CD14-positive monocyte (primary cell): ENCODE measurements around the gene MPPED1. TPM values are rescaled to one million over a fixed set of nuclear protein-coding genes. Genes with fewer than 3 reads are reported as not detected.

Source experiments
- DNase-seq, 3 donors: peaks; one replicate each; pipeline ENCODE4 v3.0.0-alpha.2; 2011 to 2022
- H2AFZ ChIP-seq: 2 replicates; pipeline ENCODE4 v1.6.0; 2012; ENCODE audit warnings: mild to moderate bottlenecking, low read depth, low read length, inconsistent platforms; ENCODE audit not compliant: insufficient read depth, poor library complexity, severe bottlenecking
- H3K27ac ChIP-seq, 2 donors: 1 replicate in 1 of 2; 2 replicates in 1 of 2; pipeline ENCODE4 v1.5.1; 2012 to 2013; ENCODE audit warnings: low read length in 2 of 2, control low read depth in 1 of 2, inconsistent platforms in 1 of 2, low read depth in 1 of 2, mild to moderate bottlenecking in 1 of 2
- H3K27me3 ChIP-seq, 2 donors: one replicate each; pipeline versions ENCODE4 v1.6.0 to v1.6.1; 2011 to 2013; ENCODE audit warnings: low read length in 2 of 2; ENCODE audit not compliant: control insufficient read depth in 2 of 2, insufficient read depth in 2 of 2
- H3K36me3 ChIP-seq, 2 donors: replicated peaks in 1 of 2; 1 replicate in 1 of 2; 2 replicates in 1 of 2; pipeline versions ENCODE4 v1.5.1 to v1.6.1; 2012 to 2013; ENCODE audit warnings: low read length in 2 of 2, control low read depth in 1 of 2, inconsistent platforms in 1 of 2, mild to moderate bottlenecking in 1 of 2; ENCODE audit not compliant: insufficient read depth in 2 of 2, control insufficient read depth in 1 of 2
- H3K4me1 ChIP-seq, 2 donors: 1 replicate in 1 of 2; 2 replicates in 1 of 2; pipeline versions ENCODE4 v1.5.1 to v1.6.1; 2012 to 2013; ENCODE audit warnings: low read length in 2 of 2, control low read depth in 1 of 2, inconsistent platforms in 1 of 2, mild to moderate bottlenecking in 1 of 2, moderate library complexity in 1 of 2; ENCODE audit not compliant: insufficient read depth in 2 of 2, control insufficient read depth in 1 of 2
- H3K4me2 ChIP-seq: replicated peaks from 2 replicates; pipeline ENCODE3; 2012; ENCODE audit warnings: low read length, moderate library complexity, mild to moderate bottlenecking; ENCODE audit not compliant: poor library complexity, severe bottlenecking; ENCODE audit errors: extremely low read depth
- H3K4me3 ChIP-seq, 3 experiments: fragments of 200-600 bp in 1 of 3; sonication (generic) in 1 of 3; replicated peaks in 1 of 3; 1 replicate in 2 of 3; 2 replicates in 1 of 3; pipeline ENCODE4 v1.5.1; 2011 to 2013; ENCODE audit warnings: low read length in 3 of 3, mild to moderate bottlenecking in 3 of 3, control low read depth in 2 of 3, low read depth in 2 of 3, inconsistent platforms in 1 of 3, moderate library complexity in 1 of 3
- H3K79me2 ChIP-seq: 2 replicates; pipeline ENCODE4 v1.6.0; 2012; ENCODE audit warnings: mild to moderate bottlenecking, control low read depth, inconsistent platforms, low read length, moderate library complexity; ENCODE audit not compliant: insufficient read depth
- H3K9ac ChIP-seq: 2 replicates; pipeline ENCODE4 v1.6.0; 2017; ENCODE audit warnings: low read length, mild to moderate bottlenecking; ENCODE audit not compliant: insufficient read depth, poor library complexity, severe bottlenecking
- H3K9me3 ChIP-seq, 2 donors: replicated peaks in 1 of 2; 1 replicate in 1 of 2; 2 replicates in 1 of 2; pipeline versions ENCODE4 v1.5.1 to v1.6.1; 2012 to 2013; ENCODE audit warnings: low read length in 2 of 2, control low read depth in 1 of 2; ENCODE audit not compliant: control insufficient read depth in 1 of 2, insufficient read depth in 1 of 2
- H4K20me1 ChIP-seq: 2 replicates; pipeline ENCODE4 v1.6.0; 2012; ENCODE audit warnings: mild to moderate bottlenecking, low read length, control low read depth, moderate library complexity; ENCODE audit not compliant: insufficient read depth
- H3K27ac Mint-ChIP-seq, 7 donors: one replicate each; pipeline ENCODE4 v1.8.0; 2020; ENCODE audit warnings: mild to moderate bottlenecking in 7 of 7, mixed read lengths in 7 of 7, moderate library complexity in 6 of 7, inconsistent platforms in 2 of 7
- H3K27me3 Mint-ChIP-seq, 3 donors: one replicate each; pipeline ENCODE4 v1.8.0; 2021 to 2022; ENCODE audit warnings: low read depth in 3 of 3, mild to moderate bottlenecking in 3 of 3, mixed read lengths in 3 of 3, moderate library complexity in 3 of 3, inconsistent platforms in 1 of 3
- H3K36me3 Mint-ChIP-seq, 2 donors: one replicate each; pipeline ENCODE4 v1.8.0; 2020; ENCODE audit warnings: mixed read lengths in 2 of 2, inconsistent platforms in 1 of 2, mild to moderate bottlenecking in 1 of 2
- H3K4me1 Mint-ChIP-seq: one replicate; pipeline ENCODE4 v1.8.0; 2020; ENCODE audit warnings: mild to moderate bottlenecking, mixed read lengths
- H3K4me3 Mint-ChIP-seq, 2 donors: one replicate each; pipeline ENCODE4 v1.8.0; 2020; ENCODE audit warnings: mild to moderate bottlenecking in 2 of 2, mixed read lengths in 2 of 2, moderate library complexity in 1 of 2
- H3K9me3 Mint-ChIP-seq, 7 donors: one replicate each; pipeline ENCODE4 v1.8.0; 2020 to 2022; ENCODE audit warnings: mixed read lengths in 7 of 7, mild to moderate bottlenecking in 6 of 7, moderate library complexity in 6 of 7, inconsistent platforms in 2 of 7
- CTCF ChIP-seq: fragments of 200-600 bp; IDR thresholded peaks from one replicate; pipeline ENCODE4 v1.8.0; 2022; ENCODE audit warnings: antibody characterized with exemption, mild to moderate bottlenecking
- WGBS: methylation state at CpG from one replicate; pipeline ENCODE4 v1.1.5; 2013; ENCODE audit warnings: missing lambda C conversion rate; ENCODE audit not compliant: insufficient coverage; 5-methylcytosine and 5-hydroxymethylcytosine counted together
- intact Hi-C, 2 donors: fragments of 100-400 bp; cut with micrococcal nuclease; formaldehyde crosslinking; loops; one replicate each; pipeline versions ENCODE4 v1.15.0 to v1.15.1; 2023
- polyA plus RNA-seq, 3 donors: library from polyadenylated mRNA; depleted of rRNA in 1 of 3; unstranded in 2 of 3; stranded (reverse) in 1 of 3; fragments of 300-500 nt in 2 of 3; fragments of >200 nt in 1 of 3; fragmentation: Illumina TruSeq in 2 of 3; gene quantifications; 1 replicate in 2 of 3; 2 replicates in 1 of 3; pipeline ENCODE4 v1.2.3, GENCODE V29; 2012 to 2021

MPPED1 gene
- polyA plus RNA-seq, 3 donors = not detected

- Histone ChIP-seq H3K9ac (no peak overlapping the region), H3K4me3 (peak overlapping the region in 1 of 3 experiments; percentile 23), H4K20me1 (no peaks in the 10 kb centered on the region), H3K27me3 (no peaks in the 10 kb centered on the region), H3K4me1 (peaks cover 6 to 14% of the 10 kb centered on the region in 2 donors), H2AFZ (peak overlapping the region; percentile 52), H3K4me2 (peak overlapping the region; percentile 19), H3K27ac (no peak overlapping the region), H3K79me2 (no peaks in the 10 kb centered on the region), H3K9me3 (no peaks in the 10 kb centered on the region), H3K36me3 (no peaks in the 10 kb centered on the region)
- Mint-ChIP-seq H3K36me3 (no peaks in the 10 kb centered on the region), H3K9me3 (no peaks in the 10 kb centered on the region), H3K27ac (no peak overlapping the region), H3K27me3 (peaks cover 15 to 24% (median 18%) of the 10 kb centered on the region in 3 donors), H3K4me1 (peaks cover 14% of the 10 kb centered on the region), H3K4me3 (peak overlapping the region in 1 of 2 donors; percentile 67)
- TF ChIP-seq CTCF = peak; percentile 92
- intact Hi-C loops = loop anchor here (1.0 to 2.0 kb wide), 3 partner anchors 111 to 155 kb away; no protein-coding TSS in a partner anchor
- WGBS = 0% methylated on average over 14 of the region's 20 CpGs
- DNase-seq = peak; percentile 59 to 74 (median 61)
These were observed 25.8 kb upstream of the MPPED1 start for GRCh38 chr22:43385770-43386641.

DNA sequence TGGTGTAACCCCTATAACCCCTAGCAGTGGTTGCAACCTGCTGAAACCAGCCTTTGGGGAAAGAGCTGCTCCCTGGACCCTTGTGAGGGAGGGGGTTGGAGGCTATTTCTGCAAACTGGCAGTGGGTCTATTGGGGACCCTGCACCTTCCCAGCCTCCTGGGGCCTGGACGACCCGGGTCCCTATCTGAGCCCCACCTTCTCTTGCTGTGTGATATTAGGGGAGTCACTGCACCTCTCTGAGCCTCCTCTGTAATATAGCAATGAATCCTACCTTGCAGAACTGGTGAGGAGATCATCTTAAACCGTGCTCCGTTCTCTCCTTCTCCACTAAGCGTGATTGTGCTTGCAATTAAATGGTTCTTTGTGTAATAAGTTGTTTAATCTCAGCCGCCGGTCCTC lies 24.0 kb upstream of the MPPED1 start:
- Histone ChIP-seq H3K27ac (no peak overlapping the region), H3K4me3 (no peak overlapping the region), H3K4me1 (peaks cover 3 to 4% of the 10 kb centered on the region in 2 donors), H3K79me2 (no peaks in the 10 kb centered on the region), H3K9ac (no peak overlapping the region), H3K4me2 (no peak overlapping the region), H3K9me3 (no peaks in the 10 kb centered on the region), H4K20me1 (no peaks in the 10 kb centered on the region), H3K27me3 (no peaks in the 10 kb centered on the region), H2AFZ (no peak overlapping the region), H3K36me3 (no peaks in the 10 kb centered on the region)
- Mint-ChIP-seq H3K4me3 (peak overlapping the region in 1 of 2 donors; percentile 59), H3K27ac (peak overlapping the region in 1 of 7 donors; percentile 38), H3K36me3 (no peaks in the 10 kb centered on the region), H3K27me3 (peaks cover 18 to 24% (median 20%) of the 10 kb centered on the region in 3 donors), H3K4me1 (peaks cover 5% of the 10 kb centered on the region), H3K9me3 (no peaks in the 10 kb centered on the region)
- WGBS = no CpG with 5 or more reads among the region's 7 CpGs
- intact Hi-C loops = no loop called here
- TF ChIP-seq CTCF = no peak
- no peak for DNase-seq
